Stimulated activated CD8-positive, alpha-beta memory T cell treated with anti-CD3 and anti-CD28 coated beads, Interleukin-15, amount 100 ng/mL, for 24 hours (primary cell): Measurements from ENCODE around the gene SUSD6.
"Not testable (repeated sequence)": the region's sequence is repeated elsewhere in the genome, so short reads cannot be mapped to it uniquely, and the experiment has no call there.

Experiments
- DNase-seq: peaks from one replicate; pipeline ENCODE4 v3.0.0-alpha.2; 2020; ENCODE audit warnings: low read depth

The SUSD6 gene

DNA sequence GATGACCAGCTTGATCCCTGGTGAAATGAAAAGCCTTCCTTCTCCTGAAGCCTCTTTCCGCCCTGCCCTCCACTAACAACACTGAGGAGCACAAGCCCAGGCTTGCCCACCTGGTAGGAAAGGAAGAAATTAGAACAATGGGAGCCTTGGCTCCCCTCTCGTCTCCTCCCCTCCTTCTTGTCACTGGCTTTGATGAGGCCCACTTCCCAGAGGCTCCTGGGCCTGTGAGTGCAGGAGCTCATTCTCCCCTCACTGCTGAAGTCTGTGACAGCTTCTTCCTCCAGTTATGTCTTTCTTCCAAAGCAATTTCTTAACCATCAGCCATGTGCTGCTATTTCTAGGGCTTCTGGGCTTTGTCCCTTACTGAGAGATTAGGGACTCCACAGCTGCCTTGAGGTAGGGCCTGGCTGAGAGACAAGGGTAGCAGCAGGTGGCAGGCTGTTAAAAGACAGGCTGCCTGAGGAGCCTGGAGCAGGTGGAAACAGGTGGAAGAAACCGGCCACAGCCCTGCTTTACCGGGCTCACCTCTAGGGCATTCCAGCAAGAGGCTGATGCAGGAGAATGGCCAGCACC is 101.9 kb downstream of the SUSD6 start:
- DNase-seq = no peak

DNA sequence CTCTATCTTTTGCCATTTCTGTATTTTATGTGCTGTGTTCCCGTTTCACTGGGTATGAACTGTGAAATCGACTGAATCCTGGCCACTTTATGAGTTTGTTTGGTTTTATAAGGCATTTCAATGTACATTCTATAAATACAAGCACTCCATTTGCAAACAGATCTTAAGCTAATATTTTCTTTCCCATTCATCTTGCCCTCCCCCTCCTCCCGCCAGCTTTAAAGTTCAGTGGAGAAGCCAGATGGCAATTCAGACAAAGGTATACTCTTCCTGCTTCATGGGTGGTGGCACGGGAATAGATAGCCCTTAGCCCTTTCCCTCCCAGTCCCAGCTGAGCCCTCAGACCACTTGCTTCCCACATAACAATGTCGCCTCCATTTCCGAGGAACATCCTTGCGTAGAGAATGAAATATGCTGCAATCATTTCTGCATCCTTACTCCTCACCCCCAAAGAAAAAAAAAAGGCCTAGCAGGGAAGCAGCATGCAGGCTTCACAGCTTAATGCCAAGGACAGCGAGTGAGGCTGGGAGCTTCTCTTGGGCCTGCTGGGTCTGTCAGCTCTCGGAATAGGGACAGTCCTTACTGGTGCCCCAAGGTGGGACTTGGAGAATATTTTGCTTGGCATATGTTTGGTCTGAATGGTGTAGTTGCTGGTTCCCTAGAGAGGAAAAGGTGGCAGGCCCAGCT is 102.7 kb downstream of the SUSD6 start:
- no peak for DNase-seq

DNA sequence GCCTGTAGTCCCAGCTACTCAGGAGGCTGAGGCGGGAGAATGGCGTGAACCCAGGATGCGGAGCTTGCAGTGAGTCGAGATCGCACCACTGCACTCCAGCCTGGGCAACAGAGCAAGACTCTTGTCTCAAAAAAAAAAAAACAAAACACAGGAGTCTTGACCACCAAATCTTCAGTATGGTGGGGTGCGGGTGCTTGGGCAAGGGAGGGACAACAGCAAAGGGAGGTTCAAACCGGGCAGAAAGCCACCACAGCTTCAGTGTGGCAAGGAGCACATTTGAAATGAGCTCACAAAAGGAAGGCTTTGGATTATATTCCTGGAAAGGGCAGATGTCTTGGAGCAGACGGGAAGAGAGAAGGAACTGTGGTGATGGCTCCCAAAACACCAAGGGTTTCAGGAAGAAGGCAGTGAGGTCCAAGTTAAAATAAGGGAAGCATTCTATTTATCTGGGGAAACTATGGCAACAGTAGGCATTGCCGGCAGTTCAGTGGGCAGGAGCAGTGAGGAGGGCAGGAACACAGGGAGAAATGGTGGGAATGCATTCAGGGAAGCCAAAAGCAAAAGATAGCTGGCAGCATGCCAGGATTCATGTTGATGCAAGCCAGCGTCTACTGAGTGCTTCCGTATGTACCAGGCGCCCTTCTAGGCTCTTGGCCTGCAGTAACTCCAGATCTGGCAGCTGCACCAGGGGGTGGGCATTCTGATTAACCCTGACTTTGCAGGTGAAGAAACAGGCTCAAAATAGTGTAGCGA is 104.5 kb downstream of the SUSD6 start:
- DNase-seq = no peak

DNA sequence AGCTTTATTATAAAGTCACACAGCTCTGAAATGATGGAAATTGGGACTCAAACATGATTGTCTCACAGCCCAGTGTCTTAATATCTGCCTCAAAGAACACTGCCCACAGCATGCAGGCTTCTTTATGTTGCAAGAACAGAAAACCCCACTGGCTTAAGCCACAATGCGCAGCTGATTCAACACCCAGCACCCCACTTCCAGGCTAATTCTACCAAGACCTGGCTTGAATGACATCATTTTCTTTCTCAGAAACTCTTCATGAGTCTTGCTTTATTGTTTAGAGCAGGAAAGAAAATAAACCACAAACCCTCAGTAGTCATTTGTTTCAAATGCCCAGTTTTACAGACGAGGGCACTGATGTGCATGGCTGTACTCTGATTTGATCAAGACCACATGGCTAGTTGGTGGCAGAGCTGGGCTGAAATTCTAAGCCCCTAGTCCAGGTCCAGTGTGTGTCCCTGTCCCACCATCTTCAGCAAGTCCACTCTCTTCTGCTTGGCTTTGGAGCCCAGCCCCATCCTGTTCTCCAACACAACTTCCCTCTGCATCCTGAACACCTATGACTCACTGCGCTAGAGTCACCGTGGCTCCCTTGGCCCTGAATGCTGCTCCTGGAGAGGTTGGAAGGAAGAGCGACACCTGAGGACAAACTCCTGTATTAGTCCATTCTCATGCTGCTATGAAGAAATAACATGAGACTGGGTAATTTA is 105.2 kb downstream of the SUSD6 start:
- DNase-seq = no peak

DNA sequence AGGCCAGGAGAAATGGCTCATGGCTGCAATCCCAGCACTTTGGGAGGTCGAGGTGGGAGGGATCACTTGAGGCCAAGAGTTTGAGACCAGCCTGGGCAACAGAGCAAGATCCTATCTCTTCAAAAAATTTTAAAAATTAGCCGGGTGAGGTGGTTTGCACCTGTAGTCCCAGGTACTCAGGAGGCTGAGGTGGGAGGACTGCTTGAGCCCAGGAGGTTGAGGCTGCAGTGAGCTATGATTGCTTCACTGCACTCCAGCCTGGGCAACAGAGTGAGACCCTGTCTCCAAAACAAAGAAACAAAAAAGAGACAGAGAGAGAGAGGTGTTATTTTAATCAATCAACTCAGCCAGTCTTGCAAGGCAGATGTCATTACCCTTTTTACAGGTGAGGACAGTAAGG is 107.2 kb downstream of the SUSD6 start:
- not testable (repeated sequence) for DNase-seq

DNA sequence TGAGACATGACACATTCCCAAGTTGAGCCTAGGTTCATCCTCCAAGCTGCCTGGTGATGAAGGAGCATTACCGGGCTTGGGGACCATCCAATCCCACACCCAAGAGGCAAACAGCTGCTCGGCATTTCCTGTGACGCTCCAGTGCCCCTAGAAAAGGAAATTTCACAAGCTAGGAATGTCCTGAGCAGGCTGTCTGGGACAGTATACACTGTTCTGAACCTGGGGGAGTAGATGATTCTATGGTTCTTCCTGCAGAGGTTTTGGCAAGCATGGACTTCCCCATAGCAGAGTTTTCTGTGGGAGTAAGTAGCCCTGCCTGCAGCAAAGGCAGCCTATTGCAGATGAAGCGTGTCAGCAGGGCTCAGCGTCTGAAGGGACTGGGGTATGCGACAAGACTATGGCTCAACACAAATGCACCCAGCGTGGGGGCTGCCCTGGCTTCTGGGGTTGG is 108.1 kb downstream of the SUSD6 start:
- no peak for DNase-seq

DNA sequence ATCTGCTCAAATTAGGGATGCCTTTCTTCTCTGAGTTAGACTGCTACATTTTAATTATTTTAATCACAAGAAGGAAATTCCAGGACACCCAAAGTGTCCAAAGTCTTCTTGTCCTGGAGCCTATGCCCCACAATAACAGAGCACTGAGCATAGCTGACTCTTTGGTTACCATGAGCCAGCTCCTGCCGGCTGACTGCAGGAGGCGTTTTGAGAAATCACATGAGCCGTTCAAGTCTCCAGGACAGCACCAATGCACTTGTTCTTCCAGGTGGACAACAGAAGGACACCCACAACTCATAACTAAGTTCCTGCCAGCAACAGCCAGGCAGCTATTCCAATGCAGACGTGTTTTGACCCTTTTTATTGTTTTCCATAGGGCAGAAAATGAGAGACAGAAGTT is 109.5 kb downstream of the SUSD6 start:
- DNase-seq = no peak

DNA sequence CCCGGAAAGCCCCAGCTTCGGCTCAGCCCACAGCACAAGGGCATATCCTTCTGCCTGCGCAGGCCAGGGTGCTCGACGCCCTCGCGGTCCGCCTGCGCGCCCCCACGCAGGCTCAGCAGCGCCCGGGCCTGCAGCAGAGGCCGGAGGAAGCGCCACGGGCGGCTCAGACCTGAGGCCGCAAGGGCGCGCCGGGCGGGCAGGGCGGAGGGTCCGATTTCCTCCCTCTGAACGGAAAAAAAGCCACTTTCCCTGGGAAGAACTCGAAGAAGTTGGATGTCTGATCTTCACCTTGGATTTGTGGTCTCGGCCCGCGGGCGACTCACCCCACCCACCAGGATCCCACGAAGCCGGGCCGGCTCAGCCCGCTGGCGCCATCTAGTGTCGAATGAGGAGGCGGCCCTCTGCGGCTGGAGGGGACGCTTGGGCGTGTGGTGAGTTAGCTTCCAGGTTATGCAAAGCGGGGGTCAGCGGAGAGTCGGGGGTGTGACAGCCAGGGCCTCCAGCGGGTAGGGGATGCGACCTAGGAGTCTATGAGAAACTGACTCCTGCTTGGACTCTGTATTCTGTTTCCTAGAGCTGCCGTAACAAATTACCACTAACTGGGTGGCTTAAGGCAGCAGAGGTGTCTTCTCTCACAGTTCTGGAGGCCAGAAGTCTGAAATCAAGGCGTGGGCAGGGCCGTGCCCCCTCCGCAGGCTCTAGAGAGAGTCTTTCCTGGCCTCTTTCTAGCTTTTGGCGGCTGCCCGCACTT is 115.5 kb downstream of the SUSD6 start:
- peak; percentile 77 for DNase-seq

DNA sequence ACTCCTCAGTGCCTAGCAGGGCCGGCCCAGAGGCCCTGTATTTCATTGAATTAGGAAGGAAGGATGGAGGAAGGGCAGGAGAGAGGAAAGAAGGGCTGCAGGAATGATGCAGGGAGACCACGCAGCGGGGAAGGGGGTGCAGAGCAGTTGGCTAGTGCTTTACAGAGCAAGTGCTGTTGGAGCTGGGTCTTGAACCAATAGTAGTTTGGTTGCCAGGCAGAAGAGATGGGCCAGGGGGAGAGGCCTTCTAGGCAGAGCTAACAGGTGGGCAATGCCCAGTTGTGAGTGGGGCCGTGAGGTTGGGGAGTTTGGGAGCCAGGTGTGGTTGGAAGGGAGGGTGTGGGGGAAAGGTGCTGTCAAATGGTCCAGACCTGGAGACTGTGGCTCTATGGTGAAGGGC is 116.5 kb downstream of the SUSD6 start:
- no peak for DNase-seq

DNA sequence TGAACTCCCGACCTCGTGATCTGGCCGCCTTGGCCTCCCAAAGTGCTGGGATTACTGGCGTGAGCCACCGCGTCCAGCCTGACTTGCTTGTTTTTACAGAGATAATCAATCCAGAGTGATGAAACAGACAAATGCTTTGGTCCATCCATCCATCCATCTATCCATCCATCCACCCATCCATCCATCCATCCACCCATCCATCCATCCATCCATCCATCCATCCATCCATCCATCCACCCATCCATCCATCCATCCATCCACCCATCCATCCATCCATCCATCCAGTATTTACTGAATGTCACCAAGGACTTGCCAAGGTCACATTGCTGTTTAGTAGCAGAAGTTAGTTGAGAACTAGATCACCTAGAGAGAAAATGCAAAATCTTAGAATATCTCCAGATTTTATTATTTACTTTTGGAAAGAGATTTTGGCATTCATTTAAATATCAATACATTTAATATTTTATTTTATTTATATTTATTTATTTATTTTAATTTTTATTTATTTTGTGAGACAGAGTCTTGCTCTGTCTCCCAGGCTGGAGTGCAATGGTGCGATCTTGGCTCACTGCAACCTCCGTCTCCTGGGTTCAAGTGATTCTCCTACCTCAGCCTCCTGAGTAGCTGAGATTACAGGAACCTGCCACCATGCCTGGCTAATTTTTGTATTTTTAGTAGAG is 120.7 kb downstream of the SUSD6 start:
- not testable (repeated sequence) for DNase-seq

DNA sequence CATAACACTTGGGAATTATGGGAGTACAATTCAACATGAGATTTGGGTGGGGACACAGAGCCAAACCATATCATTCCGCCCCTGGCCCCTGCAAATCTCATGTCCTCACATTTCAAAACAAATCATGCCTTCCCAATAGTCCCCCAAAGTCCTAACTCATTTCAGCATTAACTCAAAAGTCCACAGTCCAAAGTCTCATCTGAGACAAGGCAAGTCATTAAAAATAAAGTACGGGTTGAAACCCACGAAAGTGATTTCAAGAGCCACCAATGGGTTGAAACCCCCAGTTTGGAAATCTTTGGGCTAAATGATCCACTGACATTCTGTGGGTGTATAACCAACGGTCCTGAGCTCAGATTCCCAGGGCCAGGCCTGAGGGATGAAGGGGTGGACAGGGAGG is 125.0 kb downstream of the SUSD6 start:
- not testable (repeated sequence) for DNase-seq

DNA sequence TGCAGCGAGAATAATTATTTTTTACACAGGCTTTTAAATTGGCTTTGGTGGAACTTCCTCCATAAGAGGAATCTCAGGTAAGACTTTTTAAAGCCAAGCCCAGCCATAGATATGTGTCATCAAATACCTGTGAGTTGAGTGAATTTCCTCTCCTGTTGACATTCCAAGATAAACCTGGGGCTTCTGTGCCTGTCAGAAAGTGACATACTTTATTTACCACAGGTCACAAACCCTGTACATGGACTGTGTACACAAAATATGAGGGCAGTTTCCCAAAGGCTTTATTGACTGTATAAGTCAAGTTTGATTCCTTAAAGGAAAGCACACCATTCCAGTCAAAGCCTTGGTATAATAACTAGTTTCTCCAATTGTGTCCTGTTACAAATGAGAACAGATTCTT is 129.7 kb downstream of the SUSD6 start:
- no peak for DNase-seq

DNA sequence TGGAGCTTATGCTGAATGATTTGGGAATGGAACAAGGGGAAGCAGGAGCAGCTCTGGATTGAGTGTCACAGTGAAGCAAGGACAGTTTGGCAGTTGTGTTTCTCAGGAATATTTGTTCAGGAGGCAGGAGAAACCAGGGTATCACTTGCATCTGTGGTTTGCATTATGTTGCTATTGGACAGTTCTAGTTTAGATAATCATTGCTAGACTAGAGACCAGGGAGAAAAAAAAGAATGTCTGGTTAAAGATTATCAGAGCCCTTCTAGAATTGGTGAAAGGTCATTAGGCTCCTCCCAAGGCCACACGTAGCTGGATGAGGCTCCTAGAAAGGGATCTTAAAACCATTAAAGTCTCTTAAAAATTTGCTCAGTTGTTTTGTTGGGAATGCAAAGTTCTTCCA is 138.6 kb downstream of the SUSD6 start:
- DNase-seq = no peak

DNA sequence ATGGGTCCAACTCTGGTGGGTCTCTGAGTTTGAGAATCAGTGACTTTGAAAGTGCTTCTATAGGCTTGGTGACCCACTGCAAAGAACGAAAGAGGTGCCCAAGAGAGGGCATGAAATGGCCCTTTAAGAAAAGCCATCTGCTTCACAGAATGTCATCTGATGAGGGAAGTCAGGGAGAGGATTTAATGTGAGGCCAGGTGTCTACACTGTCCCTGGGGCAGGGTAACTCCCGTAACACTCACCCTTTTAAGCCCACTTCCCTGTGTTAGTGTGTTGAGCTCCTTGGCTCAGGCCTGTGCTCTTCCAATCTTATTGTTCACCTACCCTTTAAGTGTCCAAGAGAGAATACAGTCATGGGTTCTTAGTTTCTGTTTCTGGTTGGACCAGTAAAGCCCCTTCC is 139.1 kb downstream of the SUSD6 start:
- no peak for DNase-seq

DNA sequence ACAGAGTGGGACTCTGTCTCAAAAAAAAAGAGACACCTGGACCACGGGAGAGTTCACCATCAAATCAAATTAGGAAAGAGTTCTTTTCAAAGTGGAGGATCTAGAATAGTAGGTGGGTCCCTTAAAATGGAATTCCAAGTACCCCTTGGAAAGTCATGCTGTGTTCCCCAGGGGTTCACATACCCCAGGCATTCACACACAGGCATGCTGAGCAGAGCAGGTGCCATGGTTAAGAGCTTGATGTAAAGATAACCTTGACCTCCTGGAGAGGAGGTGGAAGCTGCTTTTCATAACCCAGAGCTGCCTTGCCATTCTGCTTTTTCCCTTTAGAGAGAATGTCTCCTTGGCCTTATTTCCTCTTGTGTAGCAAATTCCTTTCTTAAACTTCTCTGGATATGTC is 141.4 kb downstream of the SUSD6 start:
- no peak for DNase-seq

DNA sequence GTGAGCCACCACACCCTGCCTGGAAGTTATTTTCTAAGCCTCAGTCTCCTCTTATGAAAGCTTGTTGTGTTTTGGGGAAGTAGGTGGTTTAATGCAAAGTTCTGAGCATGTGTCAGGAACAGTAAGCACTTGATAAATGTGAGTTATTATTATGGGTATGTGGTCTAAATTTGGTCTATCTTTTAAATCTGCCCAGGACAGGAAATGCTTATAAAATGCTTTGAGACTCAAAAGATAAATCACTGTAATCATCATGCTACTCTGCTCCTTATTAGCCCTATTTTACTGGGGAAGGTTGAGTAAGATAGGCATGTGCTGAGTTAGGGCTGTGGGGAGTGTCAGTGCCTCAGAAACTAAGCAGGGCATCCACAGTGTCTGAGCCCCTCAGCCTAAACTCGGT is 142.5 kb downstream of the SUSD6 start:
- DNase-seq = no peak

DNA sequence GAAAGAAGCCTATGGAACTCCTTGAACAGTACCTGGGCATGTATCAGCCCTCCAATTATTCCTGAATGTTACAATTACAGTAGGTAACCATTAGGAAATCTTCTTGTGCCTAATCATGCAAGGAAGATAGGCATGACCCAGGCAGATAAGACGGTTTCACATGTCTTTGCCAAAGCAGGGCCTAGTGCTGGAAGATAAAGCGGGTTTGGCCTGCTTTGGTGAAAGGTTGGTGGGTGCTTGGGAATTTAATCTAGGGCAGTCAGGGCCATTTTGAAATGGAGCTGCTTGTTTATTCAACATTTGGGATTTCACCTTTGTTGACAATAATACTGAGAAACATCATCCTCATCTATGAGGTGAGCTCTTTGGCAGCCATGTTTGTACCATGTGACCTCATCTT is 143.1 kb downstream of the SUSD6 start:
- no peak for DNase-seq

DNA sequence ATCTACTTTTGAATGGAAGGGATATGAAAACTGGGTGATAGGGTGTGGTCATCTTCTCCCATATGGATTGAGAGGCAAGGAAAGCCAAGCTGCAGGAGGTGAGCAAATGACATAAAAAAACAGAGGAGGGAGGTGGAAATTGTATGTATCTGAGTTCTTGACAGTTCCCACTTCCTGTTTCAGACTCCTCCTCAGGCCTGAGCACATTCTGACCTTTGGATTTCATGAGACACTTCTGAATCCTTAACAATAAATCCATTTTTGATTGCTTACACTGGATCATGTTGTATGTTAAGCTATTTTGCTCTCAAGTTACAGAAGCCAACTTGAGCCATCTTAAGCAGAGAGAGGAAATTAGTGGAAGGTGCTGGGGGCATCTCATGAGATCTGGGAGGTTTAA is 143.9 kb downstream of the SUSD6 start:
- DNase-seq = no peak

DNA sequence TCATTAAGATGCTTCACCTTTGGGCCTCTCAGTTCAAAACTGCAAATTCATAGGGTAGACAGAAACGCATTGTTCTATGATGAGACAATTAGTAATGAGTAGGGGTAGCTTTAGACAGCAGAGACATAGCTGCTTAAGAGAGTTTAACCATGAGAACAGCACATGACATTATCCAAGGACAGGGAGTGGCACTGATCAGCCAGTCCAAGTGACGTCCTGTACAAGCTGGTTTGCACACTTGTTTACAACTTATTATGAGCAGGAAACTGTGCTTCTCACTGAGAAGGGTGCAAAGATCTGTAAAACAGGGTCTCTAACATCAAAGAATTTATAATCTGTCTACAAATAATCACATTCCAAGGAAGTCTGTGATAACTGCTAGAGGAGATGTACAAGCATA is 144.4 kb downstream of the SUSD6 start:
- DNase-seq = no peak

DNA sequence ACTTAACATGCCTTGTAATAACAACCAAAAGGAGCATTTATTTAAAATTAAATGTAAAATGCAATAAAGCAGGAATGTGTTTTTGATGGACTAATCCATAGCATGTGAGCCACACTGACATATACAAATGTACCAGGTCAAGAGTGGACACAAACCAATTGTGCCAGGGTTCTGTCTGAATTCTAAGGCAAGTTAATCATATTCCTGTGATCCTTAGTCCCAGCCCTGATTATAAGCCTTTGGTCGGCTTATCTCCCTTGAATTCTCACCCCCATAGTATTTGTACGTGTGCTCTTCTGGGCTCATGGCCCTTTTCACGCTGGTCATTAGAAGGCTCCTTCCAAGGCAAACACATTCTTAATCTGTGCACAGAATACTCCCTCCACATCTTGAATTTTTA is 144.9 kb downstream of the SUSD6 start:
- no peak for DNase-seq

DNA sequence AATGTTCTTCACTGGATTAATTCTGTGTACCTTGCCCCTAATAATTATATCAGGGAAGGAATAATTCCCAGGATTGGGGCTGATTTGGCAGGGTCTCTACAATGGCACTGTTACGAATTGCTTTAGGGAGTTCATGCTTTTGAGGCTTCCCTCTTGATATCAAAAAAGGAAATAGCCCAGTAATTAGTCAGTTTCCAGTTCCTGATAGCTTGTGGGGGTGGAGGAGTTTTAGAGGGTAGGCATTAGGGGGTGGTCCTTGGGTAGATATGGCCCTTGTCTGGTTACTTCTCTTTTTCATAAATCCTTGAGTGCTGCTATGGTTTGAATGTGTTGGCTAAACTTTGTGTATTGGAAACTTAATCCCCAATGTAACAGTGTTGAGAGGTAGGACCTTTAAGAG is 149.4 kb downstream of the SUSD6 start:
- no peak for DNase-seq
